Left lobe of liver (tissue), 2 donors: ENCODE measurements around the gene PIP. TPM values are rescaled to one million over a fixed set of nuclear protein-coding genes. Genes with fewer than 3 reads are reported as not detected.
"Not testable (repeated sequence)": the region's sequence is repeated elsewhere in the genome, so short reads cannot be mapped to it uniquely, and the experiment has no call there.

Experiments
- ATAC-seq: fragments of 200-7000 bp; cut with Tn5 transposase; one replicate; pipeline ENCODE4 v1.9.1; 2020; ENCODE audit warnings: mild to moderate bottlenecking, moderate library complexity
- DNase-seq: peaks from one replicate; pipeline ENCODE4 v3.0.0-alpha.2; 2020; ENCODE audit warnings: low spot score
- total RNA-seq: library from RNA; stranded (reverse); gene quantifications from one replicate; pipeline ENCODE4 v1.2.1, GENCODE V29; 2021
- donor health status: DM: no; HTN: no; CAD: no; lungs with moderate emphysema.
- donor health status: DM: no; HTN: yes; CAD: no.

PIP gene
- total RNA-seq, 1 donor from 2014 or later: not detected

- ATAC-seq (no peak), DNase-seq (no peak)
Observed at GRCh38 chr7:143176128-143176527, 44.3 kb downstream of the PIP start.

GRCh38 chr7:143177374-143178119 is 45.7 kb downstream of the PIP start:
- ATAC-seq (no peak), DNase-seq (no peak)

- ATAC-seq, DNase-seq: not testable (repeated sequence)
Observed at GRCh38 chr7:143180771-143181170, 48.9 kb downstream of the PIP start.

- ATAC-seq (no peak), DNase-seq (no peak)
Observed at GRCh38 chr7:143181349-143181748, 49.5 kb downstream of the PIP start.

GRCh38 chr7:143183024-143183423 is 51.1 kb downstream of the PIP start, which contains the start of gene TAS2R39:
TAS2R39 (plus strand) TSS chr7:143183419; CDS start chr7:143183419, 0 bp downstream.
- ATAC-seq (no peak), DNase-seq (no peak)

GRCh38 chr7:143185551-143185950 is 53.7 kb downstream of the PIP start:
- DNase-seq: no peak
- ATAC-seq: no peak

- no peak for ATAC-seq
- no peak for DNase-seq
Observed at GRCh38 chr7:143188994-143189393, 57.1 kb downstream of the PIP start.

Other genes starting within 250 kb of the PIP start
- 0.53 TPM for gene TRPV6, start 246.3 kb upstream of the PIP start, total RNA-seq
- gene TRPV5, start 198.3 kb upstream of the PIP start, total RNA-seq: not detected
- not detected for gene LLCFC1, start 192.6 kb upstream of the PIP start, total RNA-seq
- gene KEL, start 169.7 kb upstream of the PIP start, total RNA-seq: 0.28 TPM
- gene OR9A2, start 104.9 kb upstream of the PIP start, total RNA-seq: not detected
- gene OR6V1, start 79.7 kb upstream of the PIP start, total RNA-seq: not detected
- not detected for gene TAS2R39, start 51.3 kb downstream of the PIP start, total RNA-seq
- not detected for gene TAS2R40, start 90.0 kb downstream of the PIP start, total RNA-seq
- 261 TPM for gene GSTK1, start 131.4 kb downstream of the PIP start, total RNA-seq
- 22.0 TPM for gene TMEM139, start 152.9 kb downstream of the PIP start, total RNA-seq
- gene CASP2, start 156.3 kb downstream of the PIP start, total RNA-seq: 8.4 TPM
- gene CLCN1, start 184.0 kb downstream of the PIP start, total RNA-seq: not detected
- gene FAM131B, start 230.6 kb downstream of the PIP start, total RNA-seq: 0.38 TPM
- 33.8 TPM for gene ZYX, start 249.3 kb downstream of the PIP start, total RNA-seq